SH-SY5Y (cell line): ENCODE data around the gene PRRT4.

Experiments
- GATA2 ChIP-seq: IDR thresholded peaks from 2 replicates; pipeline ENCODE4 v1.6.1; 2011; ENCODE audit warnings: mild to moderate bottlenecking, low read depth, low read length
- GATA3 ChIP-seq: IDR thresholded peaks from 2 replicates; pipeline ENCODE4 v1.6.1; 2011; ENCODE audit warnings: low read depth, mild to moderate bottlenecking, low read length, moderate library complexity

GRCh38 chr7:128359939-128360338, 1.6 kb downstream of the PRRT4 start:
- TF ChIP-seq GATA2 (no peak), GATA3 (no peak)
